Brain microvascular endothelial cell (primary cell): ENCODE data around the gene ZNF689.
A peak's percentile ranks its signal among the peaks of the same experiment; 100 is the strongest.

Experiments used
- DNase-seq: peaks from one replicate; pipeline ENCODE4 v3.0.0-alpha.2; 2020
- H3K27ac ChIP-seq: fragments of 250-450 bp; sonication (Bioruptor Pico); 2 replicates; pipeline ENCODE4 v1.5.1; 2020; ENCODE audit warnings: mild to moderate bottlenecking, moderate library complexity
- H3K27me3 ChIP-seq: fragments of 250-450 bp; sonication (Bioruptor Pico); replicated peaks from 2 replicates; pipeline ENCODE4 v1.5.1; 2020; ENCODE audit warnings: mild to moderate bottlenecking
- H3K36me3 ChIP-seq: fragments of 250-450 bp; sonication (Bioruptor Pico); replicated peaks from 2 replicates; pipeline ENCODE4 v1.5.1; 2020; ENCODE audit warnings: mild to moderate bottlenecking
- H3K4me3 ChIP-seq: 2 replicates; pipeline ENCODE4 v1.5.1; 2011; ENCODE audit warnings: low read depth, mild to moderate bottlenecking, control low read depth, low read length, moderate library complexity
- CTCF ChIP-seq: IDR thresholded peaks from 2 replicates; pipeline ENCODE4 v1.5.1; 2011; ENCODE audit warnings: low read depth, mild to moderate bottlenecking, moderate library complexity, low read length, control low read depth, inconsistent platforms; ENCODE audit errors: missing control alignments
- in situ Hi-C: cut with HindIII; loops from 2 replicates; pipeline ENCODE4 v1.10.0; 2017; ENCODE audit warnings: low sequenced_read_pairs, low pct_ligation_motif_present

Gene ZNF689

DNA sequence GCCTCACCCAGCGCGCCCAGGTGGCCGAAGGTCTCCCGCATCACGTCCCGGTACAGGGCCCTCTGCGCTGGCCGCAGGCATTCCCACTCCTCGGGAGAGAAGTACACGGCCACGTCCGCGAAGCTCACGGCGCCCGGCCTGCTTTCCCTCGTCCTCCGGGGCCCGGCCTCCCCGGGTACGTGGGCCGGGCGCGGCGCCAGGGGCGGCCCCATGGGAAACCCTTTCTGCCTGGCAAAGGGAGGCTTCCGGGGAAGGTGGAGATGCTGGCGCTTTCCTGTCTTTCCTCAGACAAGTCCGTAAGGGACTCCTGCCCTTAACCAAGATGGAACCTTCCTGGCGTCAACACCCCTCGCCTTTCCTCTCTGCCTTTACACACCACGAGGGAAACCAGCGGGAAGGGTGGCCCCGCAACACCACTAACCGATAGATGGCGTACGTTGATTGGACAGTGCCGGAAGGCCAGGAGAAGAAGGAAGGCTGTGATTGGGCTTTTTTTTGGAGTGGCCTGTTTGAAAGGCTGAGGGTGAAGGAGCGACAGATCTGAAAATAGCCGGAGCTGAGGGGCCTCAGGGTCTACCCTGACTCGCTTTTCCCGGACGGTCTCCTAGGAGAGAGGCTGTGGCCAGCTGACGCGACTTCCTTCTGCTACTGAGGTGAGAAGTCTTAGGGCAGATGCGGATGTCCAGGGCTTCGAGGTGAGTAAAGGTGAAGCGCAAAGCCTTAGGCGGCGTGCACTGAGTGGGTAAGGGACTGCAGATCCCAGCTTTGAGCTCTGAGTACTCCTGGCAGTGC, 24.6 kb downstream of the ZNF689 start, which contains the start of gene ZNF785:
Gene ZNF785, minus strand, starts transcription at position 298 of the 792 bp plus-strand sequence. Its CDS starts 86 bp downstream, at position 212.
- in situ Hi-C loops: no loop called here
- TF ChIP-seq CTCF: peak; percentile 8
- DNase-seq: peak; percentile 98
- Histone ChIP-seq H3K4me3 (peak within 1 kb of the TSS; percentile 84), H3K27ac (peak within 1 kb of the TSS; percentile 67), H3K27me3 (no peaks in the 10 kb centered on the region), H3K36me3 (peaks cover 16% of the 10 kb centered on the region)

DNA sequence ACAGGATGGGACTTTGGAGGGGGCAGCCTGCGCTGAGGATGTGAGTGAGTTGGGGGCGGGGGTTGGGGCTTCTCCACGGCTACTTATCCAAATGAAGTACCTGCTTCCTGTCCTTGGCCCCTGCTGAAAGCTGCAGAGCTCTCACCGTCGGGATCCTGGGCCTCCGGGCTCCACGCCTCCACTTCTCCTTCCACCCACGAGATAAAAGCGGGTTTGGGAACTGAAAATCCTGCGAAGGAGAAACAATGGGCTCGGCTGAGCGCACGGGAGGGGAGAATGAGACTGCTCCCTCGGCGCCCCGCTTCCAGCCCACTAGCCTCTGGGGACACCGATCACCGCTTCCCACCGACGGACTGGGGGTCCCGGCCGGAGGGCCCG, 25.2 kb downstream of the ZNF689 start:
- no peak for TF ChIP-seq CTCF
- DNase-seq: peak; percentile 3
- in situ Hi-C loops: no loop called here
- Histone ChIP-seq H3K27me3 (no peaks in the 10 kb centered on the region), H3K27ac (peak overlapping the region; percentile 67), H3K4me3 (peak overlapping the region; percentile 84), H3K36me3 (peaks cover 16% of the 10 kb centered on the region)

DNA sequence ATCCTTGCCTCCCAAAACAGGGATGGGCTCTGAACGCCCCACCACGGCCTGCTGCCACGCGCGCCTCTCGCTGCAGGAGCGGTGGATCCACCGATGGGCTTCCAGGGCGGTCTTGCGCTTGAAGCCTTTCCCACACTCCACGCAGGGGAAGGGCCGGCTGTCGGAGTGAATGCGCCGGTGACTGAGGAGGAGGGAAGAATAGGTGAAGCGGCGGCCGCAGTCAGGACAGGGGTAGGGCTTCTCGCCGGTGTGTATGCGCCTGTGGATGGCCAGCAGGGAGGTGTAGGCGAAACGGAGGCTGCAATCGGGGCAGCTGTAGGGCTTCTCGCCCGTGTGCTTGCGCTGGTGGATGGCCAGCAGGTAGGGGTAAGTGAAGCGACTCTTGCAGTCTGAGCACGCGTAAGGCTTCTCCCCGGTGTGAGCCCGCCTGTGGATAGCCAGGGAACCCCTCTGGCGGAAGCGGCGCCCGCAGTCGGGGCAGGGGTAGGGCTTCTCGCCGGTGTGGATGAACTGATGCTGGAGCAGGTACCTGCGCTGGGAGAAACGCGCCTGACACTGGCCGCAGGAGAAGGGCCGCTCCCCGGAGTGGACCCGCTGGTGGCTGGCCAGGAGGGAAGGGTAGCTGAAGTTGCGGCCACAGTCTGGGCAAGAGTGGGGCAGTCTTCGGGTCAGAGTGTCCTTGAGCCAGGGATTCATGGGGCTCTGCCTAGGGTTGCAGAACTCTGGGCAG, 27.4 kb downstream of the ZNF689 start:
- H3K4me3 ChIP-seq: no peak overlapping the region
- in situ Hi-C loops: no loop called here
- peaks cover 19% of the 10 kb centered on the region for H3K36me3 ChIP-seq
- H3K27me3 ChIP-seq: no peaks in the 10 kb centered on the region
- H3K27ac ChIP-seq: no peak overlapping the region
- no peak for DNase-seq
- no peak for TF ChIP-seq CTCF

GRCh38 chr16:30581457-30581856, 28.7 kb downstream of the ZNF689 start:
- Histone ChIP-seq H3K27me3 (no peaks in the 10 kb centered on the region), H3K36me3 (peaks cover 19% of the 10 kb centered on the region), H3K27ac (no peak overlapping the region), H3K4me3 (no peak overlapping the region)
- no peak for TF ChIP-seq CTCF
- in situ Hi-C loops: no loop called here
- no peak for DNase-seq

- Histone ChIP-seq H3K36me3 (peaks cover 3% of the 10 kb centered on the region), H3K4me3 (no peak overlapping the region), H3K27me3 (no peaks in the 10 kb centered on the region), H3K27ac (no peak overlapping the region)
- in situ Hi-C loops: no loop called here
- no peak for DNase-seq
- TF ChIP-seq CTCF: no peak
These were observed 35.5 kb downstream of the ZNF689 start for GRCh38 chr16:30574678-30575077.
